PC-9 (cell line): ENCODE measurements around the gene RIOK3.

Experiments used
- EZH2 ChIP-seq: fragments of 200-600 bp; sonication (generic); IDR thresholded peaks from 2 replicates; pipeline ENCODE4 v1.8.0; 2017; ENCODE audit warnings: antibody characterized with exemption, low read depth
- TF ChIP-seq, protein P1 (sequence below): fragments of 200-600 bp; sonication (generic); conservative IDR thresholded peaks from 2 replicates; pipeline ENCODE4 v1.6.1; 2017; ENCODE audit warnings: mixed run types, antibody characterized with exemption, mild to moderate bottlenecking, moderate library complexity

DNA sequence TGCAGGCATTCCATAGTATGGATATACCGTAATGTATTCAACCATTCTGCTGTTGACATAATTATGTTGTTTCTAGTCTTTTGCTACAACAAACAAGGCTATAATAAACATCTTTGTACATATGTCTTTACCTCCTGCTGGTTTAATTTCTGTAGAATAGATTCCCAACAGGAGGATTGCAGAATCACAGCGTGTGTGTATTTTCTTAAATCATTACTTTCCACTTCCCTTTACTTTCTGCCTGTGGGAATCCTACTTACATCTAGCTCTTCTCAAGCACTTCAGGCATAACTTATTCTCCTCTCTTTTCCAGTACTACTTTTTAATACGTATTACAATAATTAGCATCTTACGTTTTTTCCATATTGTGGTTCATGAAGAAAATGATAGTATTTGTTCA lies 13.0 kb upstream of the RIOK3 start:
- TF ChIP-seq, protein P1, sequence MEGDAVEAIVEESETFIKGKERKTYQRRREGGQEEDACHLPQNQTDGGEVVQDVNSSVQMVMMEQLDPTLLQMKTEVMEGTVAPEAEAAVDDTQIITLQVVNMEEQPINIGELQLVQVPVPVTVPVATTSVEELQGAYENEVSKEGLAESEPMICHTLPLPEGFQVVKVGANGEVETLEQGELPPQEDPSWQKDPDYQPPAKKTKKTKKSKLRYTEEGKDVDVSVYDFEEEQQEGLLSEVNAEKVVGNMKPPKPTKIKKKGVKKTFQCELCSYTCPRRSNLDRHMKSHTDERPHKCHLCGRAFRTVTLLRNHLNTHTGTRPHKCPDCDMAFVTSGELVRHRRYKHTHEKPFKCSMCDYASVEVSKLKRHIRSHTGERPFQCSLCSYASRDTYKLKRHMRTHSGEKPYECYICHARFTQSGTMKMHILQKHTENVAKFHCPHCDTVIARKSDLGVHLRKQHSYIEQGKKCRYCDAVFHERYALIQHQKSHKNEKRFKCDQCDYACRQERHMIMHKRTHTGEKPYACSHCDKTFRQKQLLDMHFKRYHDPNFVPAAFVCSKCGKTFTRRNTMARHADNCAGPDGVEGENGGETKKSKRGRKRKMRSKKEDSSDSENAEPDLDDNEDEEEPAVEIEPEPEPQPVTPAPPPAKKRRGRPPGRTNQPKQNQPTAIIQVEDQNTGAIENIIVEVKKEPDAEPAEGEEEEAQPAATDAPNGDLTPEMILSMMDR, result no peak
- no peak for TF ChIP-seq EZH2
